SK-N-SH treated with all-trans-retinoic acid at 6 μM for 48 hours (cell line): Measurements from ENCODE around the gene TSPAN18.

Experiments used
- ATAC-seq: fragments of 200-7000 bp; cut with Tn5 transposase; 3 replicates; pipeline ENCODE4 v1.9.1; 2020; ENCODE audit warnings: mild to moderate bottlenecking, moderate library complexity
- ARNTL ChIP-seq: fragments of 450-650 bp; formaldehyde crosslinking; IDR thresholded peaks from 2 replicates; pipeline ENCODE4 v1.5.0; 2020; ENCODE audit warnings: low read depth, mild to moderate bottlenecking, moderate library complexity, borderline replicate concordance
- BACH2 ChIP-seq: fragments of 250-450 bp; sonication (Bioruptor Pico); IDR thresholded peaks from 2 replicates; pipeline ENCODE4 v1.9.0; 2021; ENCODE audit warnings: mild to moderate bottlenecking, borderline replicate concordance
- CSDC2 ChIP-seq: fragments of 250-450 bp; sonication (Bioruptor Pico); IDR thresholded peaks from 2 replicates; pipeline ENCODE4 v1.5.0; 2020; ENCODE audit warnings: mild to moderate bottlenecking, moderate library complexity
- GLIS3 ChIP-seq: fragments of 250-450 bp; sonication (Bioruptor Pico); IDR thresholded peaks from 2 replicates; pipeline ENCODE4 v1.5.0; 2020; ENCODE audit warnings: mild to moderate bottlenecking, moderate library complexity
- ISL1 ChIP-seq: fragments of 250-450 bp; sonication (Bioruptor Pico); IDR thresholded peaks from 2 replicates; pipeline ENCODE4 v2.1.2; 2022; ENCODE audit warnings: mild to moderate bottlenecking, moderate library complexity
- OSR1 ChIP-seq: fragments of 250-450 bp; sonication (Bioruptor Pico); IDR thresholded peaks from 2 replicates; pipeline ENCODE4 v1.8.0; 2022; ENCODE audit warnings: moderate library complexity, mild to moderate bottlenecking, inconsistent platforms
- RARB ChIP-seq: fragments of 250-450 bp; sonication (Bioruptor Pico); IDR thresholded peaks from 2 replicates; pipeline ENCODE4 v1.8.0; 2021; ENCODE audit warnings: mild to moderate bottlenecking, moderate library complexity
- SNAI2 ChIP-seq: fragments of 250-450 bp; sonication (Bioruptor Pico); IDR thresholded peaks from 2 replicates; pipeline ENCODE4 v1.5.0; 2020; ENCODE audit warnings: mild to moderate bottlenecking, moderate library complexity
- TCF4 ChIP-seq: fragments of 250-450 bp; sonication (Bioruptor Pico); IDR thresholded peaks from 2 replicates; pipeline ENCODE4 v1.8.0; 2021; ENCODE audit warnings: mild to moderate bottlenecking, moderate library complexity, borderline replicate concordance
- TOX ChIP-seq: fragments of 250-450 bp; sonication (Bioruptor Pico); IDR thresholded peaks from 2 replicates; pipeline ENCODE4 v1.8.0; 2021; ENCODE audit warnings: mild to moderate bottlenecking, moderate library complexity, borderline replicate concordance
- ZC3H10 ChIP-seq: fragments of 250-450 bp; sonication (Bioruptor Pico); IDR thresholded peaks from 2 replicates; pipeline ENCODE4 v1.5.1; 2021; ENCODE audit warnings: mild to moderate bottlenecking, moderate library complexity
- ZFP3 ChIP-seq: fragments of 250-450 bp; sonication (Bioruptor Pico); IDR thresholded peaks from 2 replicates; pipeline ENCODE4 v1.5.0; 2020; ENCODE audit warnings: mild to moderate bottlenecking, moderate library complexity
- ZFP30 ChIP-seq: fragments of 450-650 bp; formaldehyde crosslinking; IDR thresholded peaks from 2 replicates; pipeline ENCODE4 v1.5.0; 2022; ENCODE audit warnings: mild to moderate bottlenecking, moderate library complexity
- ZNF565 ChIP-seq: fragments of 450-650 bp; formaldehyde crosslinking; conservative IDR thresholded peaks from 2 replicates; pipeline ENCODE4 v1.5.0; 2020; ENCODE audit warnings: low read depth, mild to moderate bottlenecking, moderate library complexity
- ZNF70 ChIP-seq: fragments of 450-650 bp; formaldehyde crosslinking; IDR thresholded peaks from 2 replicates; pipeline ENCODE4 v1.5.0; 2020; ENCODE audit warnings: mild to moderate bottlenecking, moderate library complexity
- ZNF8 ChIP-seq: fragments of 450-650 bp; formaldehyde crosslinking; IDR thresholded peaks from 2 replicates; pipeline ENCODE4 v1.5.0; 2020; ENCODE audit warnings: mild to moderate bottlenecking, moderate library complexity
- TF ChIP-seq, protein P1 (sequence below): fragments of 250-450 bp; sonication (Bioruptor Pico); IDR thresholded peaks from 2 replicates; pipeline ENCODE4 v1.5.1; 2021; ENCODE audit warnings: mild to moderate bottlenecking, moderate library complexity
- TF ChIP-seq, protein P2 (sequence below): fragments of 250-450 bp; sonication (Bioruptor Pico); IDR thresholded peaks from 2 replicates; pipeline ENCODE4 v1.8.0; 2021; ENCODE audit warnings: low read depth, mild to moderate bottlenecking, moderate library complexity, borderline replicate concordance
- TF ChIP-seq, protein P3 (sequence below): fragments of 250-450 bp; sonication (Bioruptor Pico); IDR thresholded peaks from 2 replicates; pipeline ENCODE4 v1.8.0; 2020; ENCODE audit warnings: mild to moderate bottlenecking, moderate library complexity, borderline replicate concordance
- TF ChIP-seq, protein P4 (sequence below): fragments of 250-450 bp; sonication (Bioruptor Pico); IDR thresholded peaks from 2 replicates; pipeline ENCODE4 v1.5.1; 2020; ENCODE audit warnings: low read depth, mild to moderate bottlenecking, moderate library complexity

The TSPAN18 gene

DNA sequence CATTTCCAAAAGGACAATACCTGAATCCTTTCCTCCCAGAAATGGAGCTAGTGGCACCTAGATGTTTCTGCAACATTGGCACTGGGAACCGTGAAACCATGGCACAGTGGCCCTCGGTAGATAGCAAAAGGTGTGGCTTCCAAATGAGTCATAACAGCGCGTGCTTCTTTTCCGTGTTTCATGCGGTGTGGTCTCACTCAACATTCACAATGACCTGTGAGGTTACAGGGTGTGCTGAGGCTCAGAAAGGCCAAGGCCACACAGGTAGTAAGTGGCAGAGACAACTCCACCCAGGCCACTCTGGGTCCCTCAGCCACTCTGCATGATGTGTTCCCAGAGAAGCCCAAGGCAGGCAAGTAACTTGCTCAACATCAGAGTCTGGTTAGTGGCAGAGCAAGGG is 156.5 kb downstream of the TSPAN18 start:
- TF ChIP-seq CSDC2 = no peak
- TF ChIP-seq RARB (CRISPR knock-in tag) = no peak
- TF ChIP-seq ISL1 (CRISPR knock-in tag) = no peak
- TF ChIP-seq ZC3H10 = no peak
- ATAC-seq = no peak

DNA sequence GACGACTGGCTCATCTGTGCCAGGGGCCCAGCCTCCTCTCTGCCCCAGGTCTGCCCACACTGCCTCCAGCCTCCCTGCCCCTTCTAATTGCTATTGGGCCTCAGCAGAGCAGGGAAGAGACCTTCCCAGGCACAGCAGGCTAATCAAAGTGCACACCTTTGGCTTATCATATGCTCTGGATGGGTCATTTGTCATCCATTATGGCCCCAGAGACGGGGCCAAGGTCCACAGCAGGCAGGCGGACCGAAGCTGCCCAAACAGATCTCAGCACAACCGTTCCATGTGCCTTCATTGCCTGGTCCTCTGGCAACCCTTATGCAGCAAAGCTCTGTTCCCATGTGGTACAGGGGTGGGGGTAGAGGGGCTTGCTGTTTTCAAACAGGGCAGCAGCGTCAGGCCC is 157.3 kb downstream of the TSPAN18 start:
- TF ChIP-seq ZNF565 = no peak
- TF ChIP-seq ZNF8 (CRISPR knock-in tag) = no peak
- TF ChIP-seq, protein P1, sequence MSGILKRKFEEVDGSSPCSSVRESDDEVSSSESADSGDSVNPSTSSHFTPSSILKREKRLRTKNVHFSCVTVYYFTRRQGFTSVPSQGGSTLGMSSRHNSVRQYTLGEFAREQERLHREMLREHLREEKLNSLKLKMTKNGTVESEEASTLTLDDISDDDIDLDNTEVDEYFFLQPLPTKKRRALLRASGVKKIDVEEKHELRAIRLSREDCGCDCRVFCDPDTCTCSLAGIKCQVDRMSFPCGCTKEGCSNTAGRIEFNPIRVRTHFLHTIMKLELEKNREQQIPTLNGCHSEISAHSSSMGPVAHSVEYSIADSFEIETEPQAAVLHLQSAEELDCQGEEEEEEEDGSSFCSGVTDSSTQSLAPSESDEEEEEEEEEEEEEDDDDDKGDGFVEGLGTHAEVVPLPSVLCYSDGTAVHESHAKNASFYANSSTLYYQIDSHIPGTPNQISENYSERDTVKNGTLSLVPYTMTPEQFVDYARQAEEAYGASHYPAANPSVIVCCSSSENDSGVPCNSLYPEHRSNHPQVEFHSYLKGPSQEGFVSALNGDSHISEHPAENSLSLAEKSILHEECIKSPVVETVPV (CRISPR knock-in tag) = no peak
- no peak for TF ChIP-seq ZNF70 (CRISPR knock-in tag)
- TF ChIP-seq, protein P2, sequence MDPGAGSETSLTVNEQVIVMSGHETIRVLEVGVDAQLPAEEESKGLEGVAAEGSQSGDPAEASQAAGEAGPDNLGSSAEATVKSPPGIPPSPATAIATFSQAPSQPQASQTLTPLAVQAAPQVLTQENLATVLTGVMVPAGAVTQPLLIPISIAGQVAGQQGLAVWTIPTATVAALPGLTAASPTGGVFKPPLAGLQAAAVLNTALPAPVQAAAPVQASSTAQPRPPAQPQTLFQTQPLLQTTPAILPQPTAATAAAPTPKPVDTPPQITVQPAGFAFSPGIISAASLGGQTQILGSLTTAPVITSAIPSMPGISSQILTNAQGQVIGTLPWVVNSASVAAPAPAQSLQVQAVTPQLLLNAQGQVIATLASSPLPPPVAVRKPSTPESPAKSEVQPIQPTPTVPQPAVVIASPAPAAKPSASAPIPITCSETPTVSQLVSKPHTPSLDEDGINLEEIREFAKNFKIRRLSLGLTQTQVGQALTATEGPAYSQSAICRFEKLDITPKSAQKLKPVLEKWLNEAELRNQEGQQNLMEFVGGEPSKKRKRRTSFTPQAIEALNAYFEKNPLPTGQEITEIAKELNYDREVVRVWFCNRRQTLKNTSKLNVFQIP (CRISPR knock-in tag) = no peak
- TF ChIP-seq SNAI2 = no peak
- no peak for TF ChIP-seq TCF4 (CRISPR knock-in tag)
- no peak for TF ChIP-seq GLIS3 (CRISPR knock-in tag)
- no peak for TF ChIP-seq ZC3H10
- TF ChIP-seq OSR1 (CRISPR knock-in tag) = no peak
- ATAC-seq = no peak

DNA sequence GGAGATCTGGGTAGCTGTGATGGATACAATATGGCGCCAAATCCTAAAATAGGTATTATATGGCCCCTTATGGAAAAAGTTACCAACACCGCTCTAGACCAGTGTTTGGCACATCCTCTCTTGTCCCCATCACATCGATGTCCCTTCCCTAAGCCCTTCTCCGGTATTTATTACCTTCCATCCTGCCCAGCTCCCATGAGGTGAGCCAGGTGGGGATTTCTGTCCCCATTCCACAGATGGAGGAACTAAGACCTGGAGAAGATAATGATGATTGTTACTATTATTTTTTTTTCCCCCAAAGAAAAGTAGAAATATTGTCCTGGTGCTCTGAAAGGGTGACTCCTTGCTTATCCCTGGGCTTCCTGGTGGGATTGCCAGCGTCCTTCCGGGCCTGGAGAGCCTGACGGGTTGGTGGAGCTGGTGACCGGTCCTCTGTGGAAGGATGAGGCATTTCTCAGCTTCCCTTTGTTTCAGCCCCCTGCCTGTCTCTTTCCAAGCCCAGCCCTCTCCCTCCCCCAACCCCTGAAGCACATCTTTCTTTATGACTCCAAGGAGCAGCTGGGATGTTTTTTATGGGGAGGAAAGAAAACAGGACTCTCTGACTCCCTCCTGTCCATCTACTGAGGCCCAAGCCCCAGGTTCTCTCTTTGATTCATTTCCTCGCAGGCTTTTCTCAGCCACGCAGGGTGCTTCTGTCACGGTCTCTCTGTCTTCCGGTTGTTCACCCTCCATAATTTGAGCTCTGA is 158.5 kb downstream of the TSPAN18 start:
- ATAC-seq = no peak
- TF ChIP-seq RARB (CRISPR knock-in tag) = no peak
- TF ChIP-seq, protein P3, sequence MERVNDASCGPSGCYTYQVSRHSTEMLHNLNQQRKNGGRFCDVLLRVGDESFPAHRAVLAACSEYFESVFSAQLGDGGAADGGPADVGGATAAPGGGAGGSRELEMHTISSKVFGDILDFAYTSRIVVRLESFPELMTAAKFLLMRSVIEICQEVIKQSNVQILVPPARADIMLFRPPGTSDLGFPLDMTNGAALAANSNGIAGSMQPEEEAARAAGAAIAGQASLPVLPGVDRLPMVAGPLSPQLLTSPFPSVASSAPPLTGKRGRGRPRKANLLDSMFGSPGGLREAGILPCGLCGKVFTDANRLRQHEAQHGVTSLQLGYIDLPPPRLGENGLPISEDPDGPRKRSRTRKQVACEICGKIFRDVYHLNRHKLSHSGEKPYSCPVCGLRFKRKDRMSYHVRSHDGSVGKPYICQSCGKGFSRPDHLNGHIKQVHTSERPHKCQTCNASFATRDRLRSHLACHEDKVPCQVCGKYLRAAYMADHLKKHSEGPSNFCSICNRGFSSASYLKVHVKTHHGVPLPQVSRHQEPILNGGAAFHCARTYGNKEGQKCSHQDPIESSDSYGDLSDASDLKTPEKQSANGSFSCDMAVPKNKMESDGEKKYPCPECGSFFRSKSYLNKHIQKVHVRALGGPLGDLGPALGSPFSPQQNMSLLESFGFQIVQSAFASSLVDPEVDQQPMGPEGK (CRISPR knock-in tag) = no peak
- TF ChIP-seq, protein P2 (CRISPR knock-in tag) = no peak
- TF ChIP-seq TCF4 (CRISPR knock-in tag) = no peak
- TF ChIP-seq ZFP3 = no peak
- TF ChIP-seq ZNF8 (CRISPR knock-in tag) = no peak
- TF ChIP-seq OSR1 (CRISPR knock-in tag) = no peak
- TF ChIP-seq, protein P4, sequence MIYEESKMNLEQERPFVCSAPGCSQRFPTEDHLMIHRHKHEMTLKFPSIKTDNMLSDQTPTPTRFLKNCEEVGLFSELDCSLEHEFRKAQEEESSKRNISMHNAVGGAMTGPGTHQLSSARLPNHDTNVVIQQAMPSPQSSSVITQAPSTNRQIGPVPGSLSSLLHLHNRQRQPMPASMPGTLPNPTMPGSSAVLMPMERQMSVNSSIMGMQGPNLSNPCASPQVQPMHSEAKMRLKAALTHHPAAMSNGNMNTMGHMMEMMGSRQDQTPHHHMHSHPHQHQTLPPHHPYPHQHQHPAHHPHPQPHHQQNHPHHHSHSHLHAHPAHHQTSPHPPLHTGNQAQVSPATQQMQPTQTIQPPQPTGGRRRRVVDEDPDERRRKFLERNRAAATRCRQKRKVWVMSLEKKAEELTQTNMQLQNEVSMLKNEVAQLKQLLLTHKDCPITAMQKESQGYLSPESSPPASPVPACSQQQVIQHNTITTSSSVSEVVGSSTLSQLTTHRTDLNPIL (CRISPR knock-in tag) = no peak
- TF ChIP-seq ZC3H10 = no peak
- no peak for TF ChIP-seq BACH2 (CRISPR knock-in tag)
- no peak for TF ChIP-seq CSDC2
- TF ChIP-seq, protein P1 (CRISPR knock-in tag) = no peak
- no peak for TF ChIP-seq ARNTL
- TF ChIP-seq SNAI2 = no peak
- no peak for TF ChIP-seq TOX (CRISPR knock-in tag)
- TF ChIP-seq ZFP30 = no peak
